GM19324 (cell line): Measurements from ENCODE around the gene SFMBT2.
"Not testable (repeated sequence)": the region's sequence is repeated elsewhere in the genome, so short reads cannot be mapped to it uniquely, and the experiment has no call there.

ENCODE experiments used
- ATAC-seq: cut with Tn5 transposase; IDR thresholded peaks from one replicate; pipeline ENCODE4 v1.9.1; 2021; ENCODE audit warnings: mild to moderate bottlenecking, moderate library complexity; ENCODE audit not compliant: unreplicated experiment, low FRiP score

SFMBT2 gene

DNA sequence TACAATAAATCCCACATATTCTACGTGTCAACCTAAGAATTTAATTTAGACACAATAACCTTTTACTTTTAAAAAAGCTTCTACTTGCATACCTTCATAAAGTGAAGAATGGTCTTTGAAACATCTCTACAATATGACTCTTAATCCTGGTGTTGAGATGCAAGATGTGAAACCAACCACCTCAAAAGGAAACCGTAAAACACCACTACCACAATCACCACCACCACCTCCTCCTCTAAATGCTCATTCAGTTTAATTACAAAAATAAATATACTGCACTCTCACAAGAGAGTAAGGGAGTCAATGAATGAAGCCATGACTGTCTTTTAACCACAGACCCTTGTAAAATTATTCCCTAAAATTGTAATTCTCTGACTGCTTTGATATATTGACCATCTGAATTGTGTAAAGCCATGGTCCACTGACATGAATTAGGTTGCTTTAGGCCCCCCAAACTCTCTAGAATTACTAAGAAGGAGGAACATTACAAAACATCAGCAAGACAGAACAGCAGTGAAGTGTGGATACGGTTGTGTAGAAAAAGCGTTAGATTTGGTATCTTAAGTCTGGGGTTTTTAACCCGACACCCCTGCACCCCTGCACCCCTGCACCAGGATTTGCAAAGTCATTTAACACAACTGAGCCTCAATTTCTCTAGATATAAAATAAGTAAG, 171.4 kb downstream of the SFMBT2 start:
- ATAC-seq, result no peak

- ATAC-seq, result no peak
Observed at GRCh38 chr10:7235376-7235775, 175.5 kb downstream of the SFMBT2 start.

DNA sequence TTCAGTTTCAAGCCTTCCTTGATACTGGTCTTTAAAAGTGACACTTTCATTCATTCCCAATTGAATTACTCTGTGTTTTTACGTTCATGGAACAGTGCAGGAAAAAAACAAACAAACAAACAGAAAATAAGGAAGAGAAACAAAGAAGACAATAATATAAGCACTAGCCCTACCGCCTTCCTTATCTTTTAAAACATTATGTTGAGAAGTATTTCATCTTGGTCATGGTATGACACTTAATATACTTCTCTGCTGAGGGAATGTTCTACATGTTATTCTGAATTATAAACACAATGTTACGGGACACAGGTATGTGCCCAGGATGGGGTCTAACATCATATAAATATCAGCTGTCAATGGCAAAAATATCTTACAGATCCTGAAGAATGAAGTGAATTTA, 176.7 kb downstream of the SFMBT2 start:
- no peak for ATAC-seq

GRCh38 chr10:7233259-7233991, 177.4 kb downstream of the SFMBT2 start:
- ATAC-seq, result no peak

DNA sequence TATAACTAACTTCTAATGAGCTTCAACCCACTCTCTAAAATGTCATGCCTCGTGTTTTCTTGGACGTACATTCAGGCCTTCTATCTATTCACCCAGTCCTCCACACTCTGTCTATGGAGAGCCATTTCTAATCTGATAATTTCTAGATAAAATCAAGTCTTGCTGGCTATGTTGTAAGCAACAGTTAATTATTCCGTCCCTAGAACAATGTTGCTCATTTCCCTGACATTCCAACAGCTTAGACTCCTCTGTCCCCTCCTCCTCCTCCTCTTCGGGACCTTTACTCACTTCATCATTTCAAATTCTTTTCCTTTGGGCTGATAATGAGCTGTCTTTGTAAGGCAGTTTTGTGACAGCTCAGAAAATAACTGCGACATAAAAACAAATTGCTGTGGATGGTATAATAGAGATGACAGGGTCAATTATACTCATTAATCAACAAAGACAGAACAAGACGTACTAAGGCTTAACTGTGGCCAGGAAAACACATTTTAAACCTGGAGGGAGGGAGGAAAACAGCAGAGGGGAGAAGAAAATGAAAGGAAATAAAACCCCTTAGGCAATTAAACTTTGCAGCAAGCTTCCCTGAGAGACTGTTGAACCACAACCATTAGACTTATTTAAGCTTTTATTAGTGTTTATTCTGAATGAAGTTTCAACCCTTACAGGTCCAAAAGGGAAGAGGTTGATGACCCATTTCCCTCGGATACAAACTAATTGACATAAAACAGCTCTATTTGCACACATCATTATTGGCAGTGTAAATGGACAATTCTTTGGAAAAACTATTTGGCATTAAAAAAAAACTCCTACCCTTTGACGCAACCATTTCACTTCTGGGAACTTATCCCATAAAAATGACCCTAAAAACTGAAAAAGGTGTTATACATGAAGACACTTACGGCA, 179.1 kb downstream of the SFMBT2 start:
- ATAC-seq, result no peak

- no peak for ATAC-seq
Observed at GRCh38 chr10:7230951-7231350, 179.9 kb downstream of the SFMBT2 start.

GRCh38 chr10:7230036-7230435, 180.8 kb downstream of the SFMBT2 start:
- no peak for ATAC-seq

DNA sequence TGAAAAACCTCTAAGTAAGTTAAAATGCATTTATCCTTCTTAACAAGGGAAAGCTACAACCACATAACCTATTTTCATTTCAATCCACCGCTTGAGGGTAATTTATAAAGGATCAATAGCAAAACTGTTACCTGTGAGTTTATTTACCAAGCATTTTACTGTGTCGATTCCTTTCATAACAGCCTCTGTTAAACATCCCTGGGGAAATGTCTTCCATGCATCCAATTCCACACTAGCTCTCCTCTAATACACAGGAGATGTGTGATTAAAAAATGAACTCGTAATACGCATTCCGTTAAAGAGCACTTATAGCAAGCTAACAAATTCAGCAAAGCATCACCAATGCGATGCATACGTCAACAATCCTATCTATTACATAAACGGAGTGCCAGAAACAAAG, 185.7 kb downstream of the SFMBT2 start:
- no peak for ATAC-seq

DNA sequence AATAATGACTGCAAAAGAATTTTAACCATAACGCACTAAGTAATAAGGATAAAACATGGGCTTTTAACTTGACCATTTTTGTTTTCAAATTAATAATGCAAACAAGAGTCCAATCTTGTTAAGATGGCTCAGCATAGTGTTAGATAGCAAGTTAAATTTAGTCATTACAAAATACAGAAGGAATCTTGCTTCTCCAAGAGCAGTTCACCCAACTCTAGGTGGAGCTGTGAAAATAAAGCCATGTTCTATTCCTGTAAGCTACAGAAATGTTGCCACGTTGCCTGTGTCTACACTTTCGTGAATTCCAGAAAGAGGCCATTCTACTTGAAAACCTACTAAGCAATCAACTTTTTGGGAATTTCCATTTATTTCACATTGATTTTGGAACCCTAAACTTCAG, 191.9 kb downstream of the SFMBT2 start:
- no peak for ATAC-seq

DNA sequence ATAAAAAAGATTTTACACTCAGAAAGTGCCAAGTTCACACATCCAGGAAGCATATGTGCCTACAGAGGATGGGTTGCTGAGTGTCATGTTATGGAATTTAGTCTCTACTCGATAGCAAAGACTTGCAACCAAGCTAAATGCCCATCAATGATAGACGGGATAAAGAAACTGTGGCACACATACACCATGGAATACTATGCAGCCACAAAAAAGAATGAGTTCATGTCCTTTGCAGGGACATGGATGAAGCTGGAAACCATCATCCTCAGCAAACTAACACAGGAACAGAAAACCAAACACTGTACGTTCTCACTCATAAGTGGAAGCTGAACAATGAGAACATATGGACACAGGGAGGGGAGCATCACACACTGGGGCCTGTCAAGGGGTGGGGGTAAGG, 198.1 kb downstream of the SFMBT2 start:
- not testable (repeated sequence) for ATAC-seq

DNA sequence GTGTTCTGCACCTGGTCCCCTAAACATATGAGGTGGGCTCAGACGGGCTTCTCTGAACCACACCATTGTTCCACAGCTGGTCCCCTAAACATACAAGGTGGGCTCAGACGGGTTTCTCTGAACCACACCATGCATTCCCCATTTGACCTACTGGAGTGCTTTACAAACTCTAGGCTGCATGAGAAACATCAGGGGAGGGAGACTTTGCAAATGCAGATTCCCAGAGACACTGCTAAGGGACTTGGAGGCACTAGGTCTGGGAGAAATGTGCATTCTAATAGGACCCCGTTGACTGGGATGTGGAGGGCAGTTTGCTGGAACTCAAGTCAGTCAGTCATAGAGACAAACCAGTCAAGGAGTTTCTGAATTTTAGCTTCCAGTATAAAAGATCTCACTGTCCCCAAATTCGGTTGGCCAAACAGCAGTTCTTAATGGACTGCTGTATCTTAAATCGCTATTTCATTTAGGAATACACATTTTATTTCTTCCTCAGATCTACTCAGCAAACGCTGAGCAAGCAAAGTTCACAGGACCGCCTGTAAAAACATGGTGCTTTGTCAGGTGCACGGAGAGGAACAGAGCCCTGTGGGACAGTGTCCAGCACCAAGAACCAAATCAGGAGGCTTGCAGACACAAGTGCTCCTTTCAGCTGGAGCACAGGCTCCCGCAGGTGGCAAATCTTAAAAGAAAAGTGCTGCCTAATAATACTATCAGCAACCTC, 198.8 kb downstream of the SFMBT2 start:
- no peak for ATAC-seq

DNA sequence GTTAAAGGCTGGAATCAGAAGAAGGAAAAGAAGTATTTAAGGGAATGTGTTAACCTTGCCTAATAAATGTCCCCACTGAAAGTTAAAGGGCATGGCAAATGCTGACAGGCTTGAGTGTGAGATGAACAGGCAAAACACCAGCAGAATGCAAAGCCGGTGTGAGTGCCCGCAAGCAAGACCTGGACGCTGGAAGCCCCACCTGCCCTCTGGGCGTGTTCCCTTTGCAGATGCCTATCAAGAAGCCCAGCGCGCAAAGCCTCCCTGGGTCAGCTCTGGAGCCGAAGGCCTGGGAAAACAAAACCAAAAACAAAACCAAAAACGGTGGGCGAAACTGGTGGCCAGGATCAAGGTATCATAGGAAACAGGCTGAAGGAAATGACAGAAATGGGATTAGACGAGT, 200.3 kb downstream of the SFMBT2 start:
- ATAC-seq, result no peak

GRCh38 chr10:7209458-7209857, 201.4 kb downstream of the SFMBT2 start:
- no peak for ATAC-seq

- ATAC-seq, result no peak
Observed at GRCh38 chr10:7206412-7207100, 204.3 kb downstream of the SFMBT2 start.

GRCh38 chr10:7205656-7206055, 205.2 kb downstream of the SFMBT2 start:
- no peak for ATAC-seq

DNA sequence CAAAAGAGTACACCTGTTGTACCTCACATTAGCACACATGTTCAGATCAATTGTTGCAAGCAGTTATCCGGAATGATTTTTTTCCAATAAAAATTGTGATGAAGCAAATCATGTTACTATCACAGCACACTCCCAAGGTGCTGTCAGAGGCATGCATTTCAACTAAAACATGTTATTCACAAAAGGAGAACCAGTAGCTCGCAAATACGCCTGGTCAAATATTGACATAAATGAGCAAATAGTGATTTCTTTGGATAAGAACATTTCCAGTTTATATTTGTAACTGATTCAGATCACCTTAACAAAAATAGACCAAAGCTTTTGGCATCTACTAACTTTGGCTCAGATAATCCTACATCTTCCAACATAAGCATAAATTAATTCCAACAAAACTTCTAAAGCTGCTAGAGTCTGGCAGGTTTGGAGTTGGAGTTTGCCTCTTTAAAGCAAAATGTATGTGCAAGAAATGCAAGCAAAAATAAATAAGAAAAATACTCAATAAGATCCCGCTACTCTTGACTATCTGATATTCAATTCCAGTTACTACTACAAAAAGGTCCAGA, 208.0 kb downstream of the SFMBT2 start:
- ATAC-seq, result no peak

GRCh38 chr10:7199152-7199760, 211.6 kb downstream of the SFMBT2 start:
- no peak for ATAC-seq

GRCh38 chr10:7196284-7196683, 214.6 kb downstream of the SFMBT2 start:
- no peak for ATAC-seq

- no peak for ATAC-seq
Observed at GRCh38 chr10:7195118-7195517, 215.7 kb downstream of the SFMBT2 start.
